Endothelial cell of umbilical vein (primary cell): ENCODE measurements around the gene SALL2. TPM values are rescaled to one million over a fixed set of nuclear protein-coding genes. Genes with fewer than 3 reads are reported as not detected.

ENCODE experiments used
- BruUV-seq: library from RNA; stranded (reverse); fragments of 400-500 nt; replicated peaks from 2 replicates; lab custom pipeline; 2021; lab: Mats Ljungman, UMichigan
- CTCF ChIA-PET: fragments of 300-600, 350-600 bp; sonication (Branson Sonifier 250); formaldehyde crosslinking; loops from one replicate; lab custom pipeline; 2021; ENCODE audit warnings: antibody characterized with exemption, inconsistent platforms; lab: Charles Lee
- POLR2A ChIA-PET: fragments of 300-600, 350-600 bp; sonication (Branson Sonifier 250); formaldehyde crosslinking; loops from one replicate; lab custom pipeline; 2021; ENCODE audit warnings: antibody characterized with exemption, inconsistent platforms; lab: Charles Lee
- DNase-seq: peaks from one replicate; pipeline ENCODE4 v3.0.0-alpha.2; 2011; ENCODE audit warnings: low read depth, low spot score
- FAIRE-seq: peaks from 2 replicates; lab custom pipeline; 2011; peaks lifted over from hg19 to GRCh38; lab: Jason Lieb, UNC
- H2AFZ ChIP-seq: 2 replicates; pipeline ENCODE4 v1.6.0; 2012; ENCODE audit warnings: low read depth, low read length, control low read depth, inconsistent platforms
- H3K27ac ChIP-seq: 2 replicates; pipeline ENCODE4 v1.5.1; 2011; ENCODE audit warnings: low read depth, mild to moderate bottlenecking, control low read depth, low read length, moderate library complexity; ENCODE audit not compliant: insufficient read depth
- H3K27me3 ChIP-seq, 2 experiments: 2 replicates each; pipeline versions ENCODE4 v1.6.0 to v1.6.1; 2011; ENCODE audit warnings: low read length in 2 of 2, mixed read lengths in 1 of 2; ENCODE audit not compliant: control insufficient read depth in 2 of 2, insufficient read depth in 2 of 2
- H3K36me3 ChIP-seq, 2 experiments: 2 replicates in 1 of 2; 3 replicates in 1 of 2; pipeline ENCODE4 v1.5.1; 2011; ENCODE audit warnings: low read length in 2 of 2, mild to moderate bottlenecking in 1 of 2, moderate library complexity in 1 of 2; ENCODE audit not compliant: control insufficient read depth in 2 of 2, insufficient read depth in 2 of 2; ENCODE audit errors: extremely low read depth in 1 of 2
- H3K4me1 ChIP-seq: 3 replicates; pipeline ENCODE4 v1.5.1; 2011; ENCODE audit warnings: mild to moderate bottlenecking, low read length; ENCODE audit not compliant: control insufficient read depth, insufficient read depth; ENCODE audit errors: extremely low read depth
- H3K4me2 ChIP-seq: 2 replicates; pipeline ENCODE4 v1.6.1; 2011; ENCODE audit warnings: low read length, control low read depth, mixed read lengths; ENCODE audit not compliant: insufficient read depth
- H3K4me3 ChIP-seq, 3 experiments: fragments of 200-600 bp in 1 of 3; sonication (generic), shearing (Covaris generic) in 1 of 3; replicated peaks in 1 of 3; 2 replicates each; pipeline ENCODE4 v1.5.1; 2011 to 2016; ENCODE audit warnings: control low read depth in 3 of 3, low read length in 3 of 3, mild to moderate bottlenecking in 2 of 3, inconsistent platforms in 1 of 3, low read depth in 1 of 3, moderate library complexity in 1 of 3; ENCODE audit not compliant: insufficient read depth in 1 of 3
- H3K79me2 ChIP-seq: 2 replicates; pipeline ENCODE4 v1.6.0; 2012; ENCODE audit warnings: low read length, inconsistent platforms; ENCODE audit not compliant: control insufficient read depth, insufficient read depth
- H3K9ac ChIP-seq: replicated peaks from 2 replicates; pipeline ENCODE3; 2011; ENCODE audit warnings: low read length, control low read depth; ENCODE audit not compliant: insufficient read depth; ENCODE audit errors: extremely low read depth
- H3K9me1 ChIP-seq: replicated peaks from 3 replicates; pipeline ENCODE4 v1.6.0; 2011; ENCODE audit warnings: mild to moderate bottlenecking, low read length; ENCODE audit not compliant: control insufficient read depth, insufficient read depth; ENCODE audit errors: extremely low read depth
- H3K9me3 ChIP-seq: replicated peaks from 2 replicates; pipeline ENCODE4 v1.5.1; 2012; ENCODE audit warnings: low read length, inconsistent platforms; ENCODE audit not compliant: control insufficient read depth, insufficient read depth
- H4K20me1 ChIP-seq: replicated peaks from 2 replicates; pipeline ENCODE3; 2011; ENCODE audit warnings: mild to moderate bottlenecking, low read length; ENCODE audit not compliant: control insufficient read depth, insufficient read depth; ENCODE audit errors: extremely low read depth
- EZH2 ChIP-seq: IDR thresholded peaks from 2 replicates; pipeline ENCODE4 v1.6.1; 2012; ENCODE audit warnings: borderline replicate concordance, low read depth, mild to moderate bottlenecking, moderate library complexity, low read length, inconsistent platforms; ENCODE audit not compliant: severe bottlenecking
- FOS ChIP-seq: IDR thresholded peaks from 2 replicates; pipeline ENCODE4 v1.6.1; 2011; ENCODE audit warnings: mild to moderate bottlenecking, low read length, moderate library complexity, borderline replicate concordance; ENCODE audit not compliant: insufficient read depth
- GATA2 ChIP-seq: IDR thresholded peaks from 2 replicates; pipeline ENCODE4 v1.7.0; 2011; ENCODE audit warnings: low read depth, mild to moderate bottlenecking, moderate library complexity, mixed read lengths, low read length; ENCODE audit not compliant: insufficient read length, insufficient read depth
- JUN ChIP-seq: IDR thresholded peaks from 2 replicates; pipeline ENCODE4 v1.6.1; 2011; ENCODE audit warnings: borderline replicate concordance, low read depth; ENCODE audit not compliant: insufficient read length, insufficient read depth
- MYC ChIP-seq: IDR thresholded peaks from one replicate; pipeline ENCODE4 v1.6.1; 2011; ENCODE audit warnings: mild to moderate bottlenecking, low read depth, low read length
- POLR2A ChIP-seq: IDR thresholded peaks from 2 replicates; pipeline ENCODE4 v1.6.1; 2012; ENCODE audit warnings: low read depth, mild to moderate bottlenecking, control low read depth, low read length
- POLR2AphosphoS5 ChIP-seq: IDR thresholded peaks from 2 replicates; pipeline ENCODE4 v1.6.1; 2012; ENCODE audit warnings: low read depth, mild to moderate bottlenecking, control low read depth, low read length, moderate library complexity; ENCODE audit not compliant: insufficient read depth
- dilution Hi-C: fragments of 300-500 bp; cut with MboI; formaldehyde crosslinking; loops from one replicate; pipeline ENCODE4 v1.15.0; 2019; ENCODE audit warnings: low sequenced_read_pairs; ENCODE audit not compliant: extremely low pct_ligation_motif_present
- intact Hi-C: fragments of 100-400 bp; cut with micrococcal nuclease; formaldehyde crosslinking; loops from one replicate; pipeline ENCODE4 v1.10.0; 2022
- polyA plus RNA-seq, 4 experiments: library from polyadenylated mRNA; depleted of rRNA in 3 of 4; stranded (reverse) in 3 of 4; unstranded in 1 of 4; fragments of >200 nt; gene quantifications; 2 replicates each; pipeline versions ENCODE4 v1.2.1 to v1.2.3, GENCODE V29; 2011 to 2012; ENCODE audit warnings: missing spikeins in 1 of 4
- total RNA-seq: library from RNA; stranded (reverse); gene quantifications from 2 replicates; pipeline ENCODE4 v1.2.3, GENCODE V29; 2021
- TF ChIP-seq, protein P1 (sequence below), 2 donors: IDR thresholded peaks; 1 replicate in 1 of 2; 2 replicates in 1 of 2; pipeline ENCODE4 v1.5.1; 2011; ENCODE audit warnings: low read length in 2 of 2, mild to moderate bottlenecking in 2 of 2, moderate library complexity in 2 of 2, control low read depth in 1 of 2, inconsistent platforms in 1 of 2, low read depth in 1 of 2; ENCODE audit not compliant: insufficient read depth in 1 of 2; ENCODE audit errors: extremely low read depth in 1 of 2
- TF ChIP-seq, protein P2 (sequence below): IDR thresholded peaks from 2 replicates; pipeline ENCODE4 v1.6.1; 2011; ENCODE audit not compliant: insufficient read depth, insufficient read length

SALL2 gene
- total and polyA plus RNA-seq, 2 donors (not counting 3 experiments of a cell fraction or from before 2014, with no cell fraction given): 2.8 to 4.6 TPM

DNA sequence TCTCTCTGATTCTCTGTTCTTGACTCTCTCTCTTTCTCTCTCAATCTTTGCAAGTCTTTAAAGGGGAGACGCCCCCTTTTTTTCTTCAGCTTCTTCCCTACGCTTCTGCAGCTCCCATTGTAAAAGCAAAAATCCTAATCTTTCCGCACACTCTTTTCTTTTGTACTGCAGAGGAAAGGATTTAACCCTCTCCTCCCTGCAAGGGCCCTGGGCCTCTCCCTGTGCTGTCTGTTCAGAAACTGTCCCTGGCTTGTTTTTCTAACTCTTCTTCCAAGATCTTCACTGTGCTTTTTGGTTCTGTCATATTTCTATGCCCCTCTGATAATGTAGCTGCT, 10.9 kb upstream of the SALL2 start:
- POLR2A ChIA-PET: no interaction called here
- H3K4me3 ChIP-seq: no peak overlapping the region

More for the DNA sequence above, 10.9 kb upstream of the SALL2 start:
- Histone ChIP-seq H3K9ac (no peak overlapping the region), H4K20me1 (no peaks in the 10 kb centered on the region), H3K9me3 (no peaks in the 10 kb centered on the region), H3K9me1 (no peaks in the 10 kb centered on the region), H3K4me1 (no peaks in the 10 kb centered on the region), H3K36me3 (no peaks in the 10 kb centered on the region), H3K27me3 (peaks cover 51 to 59% of the 10 kb centered on the region in 2 experiments), H3K4me2 (no peak overlapping the region), H3K27ac (no peak overlapping the region), H3K79me2 (no peaks in the 10 kb centered on the region), H2AFZ (no peak overlapping the region)
- CTCF ChIA-PET: interaction anchor here (2.3 kb wide), 1 partner anchor 11 kb away, joined by 10 read pairs; the partner anchor contains the start of gene SALL2
- FAIRE-seq: no peak
- no peak for TF ChIP-seq EZH2
- no peak for TF ChIP-seq FOS
- no peak for TF ChIP-seq POLR2AphosphoS5
- TF ChIP-seq JUN: no peak
- TF ChIP-seq POLR2A: no peak
- TF ChIP-seq MYC: no peak
- TF ChIP-seq, protein P1, sequence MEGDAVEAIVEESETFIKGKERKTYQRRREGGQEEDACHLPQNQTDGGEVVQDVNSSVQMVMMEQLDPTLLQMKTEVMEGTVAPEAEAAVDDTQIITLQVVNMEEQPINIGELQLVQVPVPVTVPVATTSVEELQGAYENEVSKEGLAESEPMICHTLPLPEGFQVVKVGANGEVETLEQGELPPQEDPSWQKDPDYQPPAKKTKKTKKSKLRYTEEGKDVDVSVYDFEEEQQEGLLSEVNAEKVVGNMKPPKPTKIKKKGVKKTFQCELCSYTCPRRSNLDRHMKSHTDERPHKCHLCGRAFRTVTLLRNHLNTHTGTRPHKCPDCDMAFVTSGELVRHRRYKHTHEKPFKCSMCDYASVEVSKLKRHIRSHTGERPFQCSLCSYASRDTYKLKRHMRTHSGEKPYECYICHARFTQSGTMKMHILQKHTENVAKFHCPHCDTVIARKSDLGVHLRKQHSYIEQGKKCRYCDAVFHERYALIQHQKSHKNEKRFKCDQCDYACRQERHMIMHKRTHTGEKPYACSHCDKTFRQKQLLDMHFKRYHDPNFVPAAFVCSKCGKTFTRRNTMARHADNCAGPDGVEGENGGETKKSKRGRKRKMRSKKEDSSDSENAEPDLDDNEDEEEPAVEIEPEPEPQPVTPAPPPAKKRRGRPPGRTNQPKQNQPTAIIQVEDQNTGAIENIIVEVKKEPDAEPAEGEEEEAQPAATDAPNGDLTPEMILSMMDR (IDR thresholded peaks at IDR 0.05; ENCODE audit: extremely low read depth in 1 of 2, insufficient read depth in 1 of 2, low read depth in 1 of 2, low read length in 2 of 2): no peak
- TF ChIP-seq GATA2: no peak
- TF ChIP-seq, protein P2, sequence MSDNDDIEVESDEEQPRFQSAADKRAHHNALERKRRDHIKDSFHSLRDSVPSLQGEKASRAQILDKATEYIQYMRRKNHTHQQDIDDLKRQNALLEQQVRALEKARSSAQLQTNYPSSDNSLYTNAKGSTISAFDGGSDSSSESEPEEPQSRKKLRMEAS: no peak
- DNase-seq: no peak
- dilution Hi-C loops (no loop called here), intact Hi-C loops (no loop called here)
- no TSS peak for BruUV-seq
